ENCODE measurements around the gene CIC.

CIC gene

GRCh38 chr19:42244347-42245220, 24.5 kb upstream of the CIC start:
- peak; percentile 90 for DNase-seq (ENCODE audit: low read depth)

DNA sequence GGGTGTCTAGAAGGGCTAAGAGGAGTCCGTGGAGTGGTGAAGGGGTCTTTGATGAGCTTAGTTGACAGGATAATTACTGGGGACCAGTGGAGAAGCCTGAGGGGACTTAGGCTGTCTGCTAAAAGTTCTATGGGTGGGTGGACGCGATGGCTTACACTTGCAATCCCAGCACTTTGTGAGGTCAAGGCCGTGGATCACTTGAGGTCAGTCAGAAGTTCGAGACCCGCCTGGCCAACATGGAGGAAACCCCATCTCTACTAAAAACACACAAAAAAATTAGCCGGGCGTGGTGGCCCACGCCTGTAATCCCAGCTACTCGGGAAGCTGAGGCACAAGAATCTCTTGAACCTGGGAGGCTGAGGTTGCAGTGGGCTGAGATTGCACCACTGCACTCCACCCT, 23.8 kb upstream of the CIC start:
- no peak for DNase-seq (ENCODE audit: low read depth)

DNA sequence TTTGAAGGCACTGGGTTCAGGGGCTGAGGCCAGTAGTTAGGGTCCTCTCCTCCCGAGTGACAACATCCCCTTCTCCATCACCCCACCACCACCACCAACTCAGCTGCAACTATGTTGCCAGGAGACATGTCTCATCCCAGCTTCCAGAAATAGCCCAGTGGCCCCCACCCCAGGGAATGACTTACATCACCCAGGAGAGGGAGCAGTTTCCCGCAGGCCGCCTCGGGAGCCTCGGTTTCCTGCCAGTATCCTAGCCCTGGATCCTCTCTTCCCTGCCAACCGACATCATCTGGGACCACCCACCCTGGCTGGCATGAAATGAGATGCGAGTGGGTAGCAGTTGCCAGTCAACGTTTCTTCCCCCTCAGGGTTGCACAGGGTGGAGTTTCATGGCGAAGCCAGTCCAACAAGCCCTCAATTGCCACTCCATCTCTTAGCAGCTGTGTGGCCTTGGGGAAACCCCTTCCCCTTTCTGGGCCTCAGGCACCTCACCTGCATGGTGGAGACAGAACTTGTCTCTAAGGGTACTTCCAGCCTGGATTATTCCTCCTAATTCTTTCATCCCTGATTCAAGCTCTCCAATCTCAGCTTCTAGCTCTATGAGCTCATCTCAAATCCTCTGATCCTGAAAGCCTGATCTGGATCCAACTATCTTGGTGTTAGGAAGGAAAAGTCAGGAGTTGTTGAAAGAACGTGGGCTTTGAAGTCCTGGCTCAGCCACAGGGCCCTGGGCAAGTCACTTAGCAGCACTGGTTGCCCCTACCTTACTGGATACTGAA, 22.7 kb upstream of the CIC start:
- DNase-seq (ENCODE audit: low read depth), result peak; percentile 77

DNA sequence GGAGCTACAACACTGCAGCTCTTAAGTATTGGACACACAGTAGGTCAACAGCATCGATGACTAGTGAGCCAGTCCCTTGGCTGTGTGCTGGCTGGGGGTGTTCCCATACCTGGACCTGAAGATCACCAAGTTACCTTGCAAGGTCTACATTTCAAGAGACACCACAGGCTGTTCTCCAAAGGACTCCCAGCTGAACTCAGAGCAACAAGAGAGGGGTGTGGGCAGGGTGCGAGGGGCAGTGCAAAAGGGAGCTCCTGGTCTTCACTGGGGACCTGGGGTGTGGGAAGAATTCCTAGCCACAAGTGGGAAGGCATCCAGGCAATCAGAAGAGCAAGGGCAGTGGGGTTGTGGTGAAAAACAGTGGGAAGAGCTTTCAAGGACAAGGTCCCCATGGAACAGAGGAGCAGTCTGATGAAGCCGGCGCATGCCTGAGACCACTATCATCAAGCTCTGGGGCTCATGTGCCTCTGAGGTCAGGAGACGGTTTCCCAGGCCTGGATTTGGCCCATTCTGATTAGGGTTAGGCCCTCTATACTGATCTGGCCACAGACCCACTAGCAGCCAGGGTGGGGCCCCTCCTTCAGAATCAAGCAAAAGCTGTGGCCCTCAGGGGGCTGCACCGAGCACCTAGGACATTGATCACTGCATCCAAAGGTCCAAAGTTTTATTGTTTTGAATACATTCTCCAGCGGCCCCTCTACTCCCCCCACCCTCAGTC, 22.0 kb upstream of the CIC start:
- DNase-seq (ENCODE audit: low read depth), result no peak

DNA sequence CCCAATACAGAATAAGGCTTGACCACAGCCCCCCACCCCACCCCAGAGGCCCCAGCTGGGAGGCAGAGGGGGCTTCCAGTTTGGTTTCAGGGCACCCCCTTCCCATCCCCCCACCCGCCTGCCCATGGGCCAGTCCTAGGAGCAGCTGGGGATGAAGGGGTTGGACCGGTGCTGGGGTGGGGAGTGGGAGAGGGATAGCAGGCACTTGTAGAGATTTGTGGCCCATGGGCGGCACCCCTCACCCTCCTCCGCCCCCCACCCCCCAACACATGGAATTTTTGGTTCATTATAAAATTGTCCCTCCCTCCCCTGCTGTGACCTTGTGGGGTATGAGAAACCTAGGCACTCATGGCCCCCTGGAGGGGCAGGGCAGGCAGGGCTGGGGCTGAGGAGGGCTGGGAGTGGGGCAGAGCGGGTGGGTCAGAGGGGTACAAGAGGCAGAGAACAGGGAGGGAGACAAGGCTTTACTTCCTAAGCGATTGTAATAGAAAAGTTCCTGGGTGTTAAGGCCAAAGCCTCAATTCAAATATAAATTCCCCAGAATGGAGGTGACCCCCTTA, 21.3 kb upstream of the CIC start:
- DNase-seq (ENCODE audit: low read depth), result no peak

- no peak for DNase-seq (ENCODE audit: low read depth)
Observed at GRCh38 chr19:42248270-42249148, 20.5 kb upstream of the CIC start.

- DNase-seq (ENCODE audit: low read depth), result no peak
Observed at GRCh38 chr19:42249149-42249750, 19.8 kb upstream of the CIC start.

DNA sequence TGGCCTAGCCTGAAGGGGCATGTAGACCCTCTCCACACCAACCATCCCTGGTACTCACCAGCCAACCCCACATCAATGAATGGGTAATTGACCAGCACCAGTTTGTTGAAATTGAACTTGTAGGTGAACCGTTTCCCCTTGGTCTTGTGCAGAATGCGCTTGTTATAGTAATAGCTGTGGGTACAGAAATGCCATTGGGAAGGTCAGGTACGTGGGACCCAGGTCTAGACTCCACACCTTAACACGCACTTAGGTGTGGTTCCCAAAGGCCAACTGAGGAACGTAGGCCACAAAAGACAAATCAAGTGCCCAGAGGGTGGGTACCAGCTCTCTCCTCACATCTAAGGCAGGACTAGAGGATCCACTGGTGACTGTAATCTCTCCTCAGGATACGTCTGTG, 19.3 kb upstream of the CIC start:
- no peak for DNase-seq (ENCODE audit: low read depth)

DNA sequence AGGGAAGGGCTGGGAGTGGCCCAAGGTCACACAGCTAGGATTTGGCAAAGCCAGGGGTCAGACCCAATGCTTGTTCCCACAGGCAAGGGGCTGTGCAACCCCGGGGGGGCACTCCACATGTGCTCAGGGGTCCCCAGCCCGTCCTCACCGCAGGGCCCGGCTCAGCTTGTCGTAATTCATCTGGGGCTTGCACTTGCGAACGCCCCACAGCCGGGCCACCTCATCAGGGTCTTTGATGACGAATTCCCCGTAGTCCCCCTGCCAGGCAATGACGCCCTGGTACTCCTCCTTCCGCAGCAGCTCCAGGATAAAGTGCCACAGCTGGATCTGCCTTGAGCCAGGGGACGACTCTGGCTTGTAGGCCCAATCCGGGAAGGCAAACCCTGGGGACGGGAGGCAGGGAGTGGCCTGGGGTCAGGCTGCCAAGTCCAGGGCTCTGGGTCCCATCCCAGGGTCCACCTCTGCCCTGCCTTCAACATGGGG, 18.8 kb upstream of the CIC start:
- DNase-seq (ENCODE audit: low read depth), result no peak

DNA sequence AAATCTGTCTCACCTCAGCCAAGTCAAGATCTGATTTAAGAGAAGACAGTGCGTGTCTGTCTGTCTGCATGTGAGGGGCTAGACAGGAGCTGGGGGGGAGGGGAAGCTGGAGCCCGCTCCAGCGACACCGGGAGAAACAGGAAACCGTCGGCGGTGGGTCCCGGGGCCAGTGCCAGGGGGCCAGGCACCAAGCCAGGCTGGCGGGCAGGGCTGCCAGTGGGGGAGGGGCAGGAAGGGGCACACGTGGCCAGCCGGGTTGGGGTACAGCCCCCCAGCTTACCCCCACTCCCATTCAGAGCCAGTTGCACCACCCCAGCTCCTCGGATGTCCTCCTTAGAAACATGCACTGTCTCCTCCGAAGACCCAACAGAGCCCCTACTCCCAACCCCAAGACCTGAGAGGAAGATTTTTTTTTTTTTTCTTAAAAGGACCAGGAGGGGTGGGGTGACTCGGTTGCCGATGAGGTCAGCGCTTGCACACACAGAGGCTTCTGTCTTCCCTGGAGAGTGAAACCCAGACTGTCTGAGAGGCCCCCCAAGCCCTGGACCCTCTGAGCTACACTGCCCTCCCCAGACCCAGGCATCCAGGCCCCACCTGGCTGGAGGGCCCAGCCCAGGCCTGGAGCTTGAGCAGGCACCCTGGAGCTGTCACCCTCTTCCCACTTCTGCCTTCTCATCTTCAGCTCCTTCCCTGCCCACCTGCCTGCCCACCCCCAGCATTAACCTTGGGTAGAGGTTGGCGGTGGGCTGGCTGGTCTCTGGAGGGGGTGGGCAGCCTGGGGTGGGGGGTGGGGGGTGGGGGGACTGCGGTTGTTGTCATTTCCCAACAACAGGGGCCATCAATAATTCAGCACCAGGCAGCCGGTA, 18.2 kb upstream of the CIC start:
- DNase-seq (ENCODE audit: low read depth), result no peak

GRCh38 chr19:42251572-42252358, 17.3 kb upstream of the CIC start:
- no peak for DNase-seq (ENCODE audit: low read depth)

DNA sequence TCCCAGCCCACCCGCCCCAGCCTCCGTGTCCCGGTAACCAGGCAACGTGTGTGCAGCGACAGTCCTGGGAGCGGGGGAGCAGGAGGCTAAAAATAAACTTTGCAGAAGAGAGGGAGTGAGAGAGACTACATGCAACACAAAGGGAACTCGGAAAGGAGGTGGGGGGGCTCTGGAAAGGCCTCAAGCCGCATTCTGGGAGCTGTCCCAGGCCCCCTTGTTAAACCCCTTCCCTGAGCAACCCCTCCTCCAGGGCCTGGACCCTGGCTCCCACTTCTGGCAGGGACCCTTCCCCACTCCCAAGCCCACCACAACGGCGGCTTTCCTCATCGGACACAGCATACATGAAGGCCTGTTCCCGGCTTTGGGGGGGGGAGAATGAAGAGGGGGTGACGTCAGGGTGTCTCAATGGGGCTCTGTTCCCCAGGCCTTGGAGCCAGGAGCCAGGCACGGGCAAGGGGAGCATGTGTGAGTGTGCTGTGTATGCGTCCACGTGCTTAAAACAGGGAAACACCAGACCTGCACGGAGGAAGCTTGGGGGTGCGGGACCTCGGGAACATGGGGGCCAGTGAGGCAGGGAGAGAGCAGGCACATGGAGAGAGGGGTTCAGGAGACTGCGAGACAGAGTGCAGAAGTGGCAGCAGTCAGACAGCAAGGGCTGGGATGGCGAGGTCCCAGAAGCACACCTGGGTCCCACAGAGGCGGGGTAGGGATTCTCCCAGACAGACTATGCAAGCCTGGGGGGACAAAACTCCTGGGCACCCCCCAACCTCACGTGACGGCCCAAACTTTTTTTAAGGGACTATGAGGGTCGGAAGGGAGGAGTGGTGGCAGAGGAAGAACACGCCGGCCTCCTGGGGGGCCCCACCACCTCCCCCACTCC, 16.4 kb upstream of the CIC start:
- peak; percentile 55 for DNase-seq (ENCODE audit: low read depth)

DNA sequence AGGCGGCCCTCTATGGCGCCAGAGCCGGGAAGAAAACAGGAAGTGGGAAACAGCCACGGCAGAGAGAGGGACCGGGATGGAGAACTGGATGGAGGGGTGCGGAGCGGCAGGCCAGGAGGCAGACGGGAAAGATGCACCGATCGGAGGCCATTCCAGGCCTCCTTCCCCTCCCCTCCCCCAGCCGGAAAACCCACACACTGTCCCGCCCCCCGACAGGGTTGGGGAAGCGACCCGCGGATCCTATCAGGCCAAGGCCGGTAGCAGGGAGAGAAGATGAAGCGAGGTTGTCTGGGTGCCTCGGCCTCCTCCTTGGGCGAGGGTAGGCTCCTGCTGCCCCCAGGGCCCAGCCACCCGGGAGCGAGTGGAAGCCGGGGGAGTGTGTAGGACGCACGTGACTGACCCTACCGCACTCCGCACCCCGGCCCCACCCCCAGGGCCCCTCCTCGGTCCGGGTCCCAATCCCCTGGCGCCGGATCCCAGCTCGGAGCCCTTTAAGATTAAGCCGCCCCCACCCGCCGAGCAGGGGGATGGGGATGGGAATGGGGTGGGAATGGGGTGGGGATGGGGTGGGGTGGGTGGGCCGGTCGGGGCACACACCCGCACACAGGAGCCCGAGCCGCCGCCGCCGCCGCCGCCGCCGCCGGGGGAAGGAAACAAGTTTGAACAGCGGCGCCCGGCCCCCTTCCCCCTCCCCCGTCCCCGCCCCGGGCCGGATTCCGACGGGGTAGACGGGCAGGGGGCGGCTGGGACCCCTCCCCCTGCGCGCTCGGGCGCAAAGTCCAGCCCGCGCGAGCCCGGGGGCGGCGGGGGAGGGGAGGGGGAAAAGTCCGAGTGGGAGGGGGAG, 15.6 kb upstream of the CIC start:
- peak; percentile 30 for DNase-seq (ENCODE audit: low read depth)

- DNase-seq (ENCODE audit: low read depth), result peak; percentile 39
Observed at GRCh38 chr19:42254089-42254849, 14.8 kb upstream of the CIC start.

- peak; percentile 92 for DNase-seq (ENCODE audit: low read depth)
Observed at GRCh38 chr19:42254850-42255765, 13.9 kb upstream of the CIC start, which contains the start of gene ERF. Gene ERF (minus strand): TSS chr19:42255128. CDS start chr19:42254999, 129 bp downstream.

All from fibroblast of gingiva (primary cell).